K562 (cell line): Measurements from ENCODE around the gene SHOX. TPM values are rescaled to one million over a fixed set of nuclear protein-coding genes. Genes with fewer than 3 reads are reported as not detected.

ENCODE experiments used
- ATAC-seq: fragments of 200-7000 bp; cut with Tn5 transposase; 3 replicates; pipeline ENCODE4 v1.9.1; 2020; ENCODE audit warnings: moderate library complexity
- Bru-seq: library from RNA; stranded (reverse); fragments of 400-500 nt; gene quantifications from one replicate; lab custom pipeline; 2021; lab: Mats Ljungman, UMichigan
- BruChase-seq, 2 experiments: library from RNA; stranded (reverse); fragments of 400-500 nt; gene quantifications; one replicate each; lab custom pipeline; 2021; lab: Mats Ljungman, UMichigan
- BruUV-seq: library from RNA; stranded (reverse); fragments of 400-500 nt; replicated peaks from 2 replicates; lab custom pipeline; 2021; lab: Mats Ljungman, UMichigan
- CTCF ChIA-PET: fragments of 300-600 bp; formaldehyde crosslinking; extraction: SDS; loops from one replicate; lab custom pipeline; 2021; ENCODE audit warnings: low intra/inter-chr PET ratio; lab: Yijun Ruan, JAX
- POLR2A ChIA-PET: fragments of 300-600, 350-650 bp; sonication (Branson Sonifier 250); formaldehyde crosslinking; extraction: SDS; loops from one replicate; lab custom pipeline; 2021; ENCODE audit warnings: antibody characterized with exemption, inconsistent platforms; lab: Yijun Ruan, JAX
- DNase-seq, 4 experiments: peaks; one replicate each; pipeline versions ENCODE4 v3.0.0 to v3.0.0-alpha.2; 2011 to 2018; ENCODE audit warnings: low spot score in 3 of 4, mixed read lengths in 3 of 4; ENCODE audit errors: extremely low read depth in 1 of 4
- FAIRE-seq: peaks from 2 replicates; lab custom pipeline; 2011; peaks lifted over from hg19 to GRCh38; lab: Jason Lieb, UNC
- H2AFZ ChIP-seq: 2 replicates; pipeline ENCODE4 v1.6.0; 2011; ENCODE audit warnings: low read depth, low read length, control low read depth, inconsistent platforms
- H3K27ac ChIP-seq: fragments of 200-600 bp; 3 replicates; pipeline ENCODE4 v1.8.0; 2011; ENCODE audit warnings: low read depth, mild to moderate bottlenecking, control low read depth, inconsistent platforms, low read length, moderate library complexity, mixed read lengths; ENCODE audit errors: extremely low read depth
- H3K27me3 ChIP-seq, 2 experiments: fragments of 300-600 bp in 1 of 2; 2 replicates in 1 of 2; 3 replicates in 1 of 2; pipeline versions ENCODE4 v1.6.0 to v1.8.0; 2011; ENCODE audit warnings: inconsistent platforms in 2 of 2, low read length in 2 of 2, mild to moderate bottlenecking in 1 of 2, mixed read lengths in 1 of 2, moderate library complexity in 1 of 2; ENCODE audit not compliant: control insufficient read depth in 2 of 2, insufficient read depth in 2 of 2
- H3K36me3 ChIP-seq: fragments of 300-600 bp; 3 replicates; pipeline ENCODE4 v1.8.0; 2011; ENCODE audit warnings: mild to moderate bottlenecking, low read length, inconsistent platforms; ENCODE audit not compliant: control insufficient read depth, insufficient read depth
- H3K4me1 ChIP-seq, 2 experiments: fragments of 200-600 bp in 1 of 2; replicated peaks in 1 of 2; 2 replicates in 1 of 2; 3 replicates in 1 of 2; pipeline versions ENCODE4 v1.5.1 to v1.8.0; 2011; ENCODE audit warnings: inconsistent platforms in 2 of 2, low read length in 2 of 2, mild to moderate bottlenecking in 1 of 2, mixed read lengths in 1 of 2, moderate library complexity in 1 of 2; ENCODE audit not compliant: control insufficient read depth in 2 of 2, insufficient read depth in 2 of 2
- H3K4me2 ChIP-seq: 2 replicates; pipeline ENCODE4 v1.6.1; 2011; ENCODE audit warnings: low read length, control low read depth, inconsistent platforms, mixed read lengths; ENCODE audit not compliant: insufficient read depth
- H3K4me3 ChIP-seq: fragments of 200-600 bp; sonication (generic), shearing (Covaris generic); 2 replicates; pipeline ENCODE4 v1.5.1; 2016; ENCODE audit warnings: control low read depth, inconsistent platforms
- H3K79me2 ChIP-seq: fragments of 200-600 bp; 3 replicates; pipeline ENCODE4 v1.8.0; 2011; ENCODE audit warnings: low read length, inconsistent platforms; ENCODE audit not compliant: control insufficient read depth, insufficient read depth
- H3K9ac ChIP-seq, 2 experiments: 2 replicates each; pipeline versions ENCODE4 v1.6.0 to v1.6.1; 2011; ENCODE audit warnings: low read depth in 2 of 2, low read length in 2 of 2, control low read depth in 1 of 2, inconsistent platforms in 1 of 2, mild to moderate bottlenecking in 1 of 2, mixed read lengths in 1 of 2; ENCODE audit not compliant: insufficient read depth in 1 of 2
- H3K9me1 ChIP-seq: one replicate; pipeline ENCODE4 v1.6.0; 2011; ENCODE audit warnings: inconsistent platforms, mild to moderate bottlenecking, low read length, moderate library complexity; ENCODE audit not compliant: control insufficient read depth, insufficient read depth
- H3K9me3 ChIP-seq: replicated peaks from 2 replicates; pipeline ENCODE4 v1.5.1; 2011; ENCODE audit warnings: low read depth, low read length, inconsistent platforms; ENCODE audit not compliant: control insufficient read depth, insufficient read depth
- H4K20me1 ChIP-seq: replicated peaks from 2 replicates; pipeline ENCODE4 v1.6.1; 2011; ENCODE audit warnings: low read length, inconsistent platforms, mixed read lengths; ENCODE audit not compliant: control insufficient read depth, insufficient read depth
- ARID1B ChIP-seq: fragments of 450-650 bp; IDR thresholded peaks from 2 replicates; pipeline ENCODE4 v1.6.1; 2016; ENCODE audit warnings: antibody characterized with exemption, mild to moderate bottlenecking, inconsistent platforms
- NFXL1 ChIP-seq: fragments of 450-650 bp; formaldehyde crosslinking; IDR thresholded peaks from 2 replicates; pipeline ENCODE4 v1.4.0; 2021; ENCODE audit warnings: mild to moderate bottlenecking
- ZFP1 ChIP-seq: fragments of 450-650 bp; formaldehyde crosslinking; IDR thresholded peaks from 2 replicates; pipeline ENCODE4 v1.4.0; 2020; ENCODE audit warnings: mild to moderate bottlenecking, mixed read lengths
- ZNF609 ChIP-seq: sonication (generic); formaldehyde crosslinking; IDR thresholded peaks from 2 replicates; pipeline ENCODE4 v1.8.1; 2023; ENCODE audit warnings: missing genetic modification reagents, mild to moderate bottlenecking, borderline replicate concordance
- WGBS: fragments of 100-300 bp; shearing (Covaris generic); methylation state at CpG from one replicate; pipeline ENCODE4 v1.1.6; 2016; ENCODE audit warnings: low coverage, mixed read lengths; ENCODE audit not compliant: insufficient coverage; ENCODE audit errors: missing lambda C conversion rate; 5-methylcytosine and 5-hydroxymethylcytosine counted together
- in situ Hi-C: fragments of 300-500 bp; cut with MboI; formaldehyde crosslinking; loops from 4 replicates; pipeline ENCODE4 v1.15.0; 2018; ENCODE audit warnings: inconsistent platforms, mixed read lengths
- intact Hi-C: fragments of 100-400 bp; cut with micrococcal nuclease; formaldehyde crosslinking; loops from 2 replicates; pipeline ENCODE4 v1.14.2; 2022
- long read RNA-seq, 3 experiments: library from polyadenylated mRNA in 2 of 3; library from RNA in 1 of 3; unstranded in 2 of 3; stranded (forward) in 1 of 3; transcript quantifications; one replicate each; pipeline ENCODE4 v2.0.0, GENCODE V29; 2019 to 2022
- polyA minus RNA-seq, 3 experiments: library from RNA; depleted of rRNA, polyadenylated mRNA; stranded (reverse); fragments of >200 nt; gene quantifications; 2 replicates each; pipeline ENCODE4 v1.2.3, GENCODE V29; 2011
- polyA plus RNA-seq, 8 experiments: library from polyadenylated mRNA; depleted of rRNA in 4 of 8; stranded (reverse) in 5 of 8; unstranded in 3 of 8; fragments of >200 nt; fragmentation: Nextera tagmentation in 2 of 8; fragmentation: Illumina TruSeq in 1 of 8; extraction: Ambion mirVana in 2 of 8; extraction: Trizol in 1 of 8; gene quantifications; 2 replicates each; pipeline versions ENCODE4 v1.2.1 to v1.2.3, GENCODE V29; 2011 to 2014; ENCODE audit warnings: inconsistent platforms in 1 of 8, missing spikeins in 1 of 8
- total RNA-seq, 7 experiments: library from RNA; depleted of rRNA in 6 of 7; stranded (reverse); fragments of >200 nt in 6 of 7; fragmentation: Illumina TruSeq in 2 of 7; extraction: Trizol in 2 of 7; gene quantifications; 2 replicates each; pipeline versions ENCODE4 v1.2.1 to v1.2.3, GENCODE V29; 2011 to 2021; ENCODE audit warnings: low replicate concordance in 1 of 7

Gene SHOX
- total RNA-seq (2011; cell fraction: chromatin; rRNA removed; ENCODE audit: low replicate concordance): not detected in 2 replicates
- not detected in 2 replicates for total RNA-seq (2011; cell fraction: nucleolus; rRNA removed)
- total RNA-seq (2011; cell fraction: nucleoplasm; rRNA removed): not detected in 2 replicates
- total RNA-seq (2014; rRNA removed) (not detected in 2 replicates), total RNA-seq (2014; rRNA removed; fragmentation: Illumina TruSeq; extraction: Trizol) (not detected in 2 replicates), total RNA-seq (2015; rRNA removed; fragmentation: Illumina TruSeq; extraction: Trizol) (not detected in 2 replicates), total RNA-seq (2021) (not detected in 2 replicates), polyA plus RNA-seq (2011; rRNA removed) (not detected in 2 replicates), polyA plus RNA-seq (2014; fragmentation: Illumina TruSeq; extraction: Trizol) (not detected in 2 replicates), polyA plus RNA-seq (2014; fragmentation: Nextera tagmentation; extraction: Ambion mirVana) (not detected), polyA plus RNA-seq (2014; rRNA removed) (not detected in 2 replicates), polyA minus RNA-seq (2011; rRNA and poly(A)+ RNA removed) (not detected in 2 replicates), Bru-seq, nascent RNA (not detected), BruChase-seq, experiment 1, labeled RNA remaining after a 2-hour chase (not detected), BruChase-seq, experiment 2, labeled RNA remaining after a 6-hour chase (not detected)
- polyA plus RNA-seq (2011; cell fraction: cytosol; rRNA removed): not detected in 2 replicates
- not detected in 2 replicates for polyA plus RNA-seq (2011; cell fraction: nucleus; rRNA removed)
- polyA plus RNA-seq (2012): not detected in 2 replicates
- polyA minus RNA-seq (2011; cell fraction: cytosol; rRNA and poly(A)+ RNA removed): not detected in 2 replicates
- not detected in 2 replicates for polyA minus RNA-seq (2011; cell fraction: nucleus; rRNA and poly(A)+ RNA removed)
- long read RNA-seq, experiment 1: 0 reads
- long read RNA-seq, experiment 2: 0 reads
- long read RNA-seq, experiment 3: 0 reads

GRCh38 chrX:630612-631496 lies at the start of gene SHOX:
TSS of gene SHOX (plus strand) at chrX:630791. CDS start at chrX:630898, 107 bp downstream.
- intact Hi-C loops: no loop called here
- whole genome bisulfite sequencing: 11% methylated on average over 16 of the region's 84 CpGs
- no peak within 1 kb of the TSS for H3K27ac ChIP-seq
- peaks cover 0 to 18% of the 10 kb centered on the region in 2 experiments; a peak in 2 of 5 replicates for H3K27me3 ChIP-seq
- H3K79me2 ChIP-seq: no peaks in the 10 kb centered on the region
- H2AFZ ChIP-seq: no peak within 1 kb of the TSS
- FAIRE-seq (no peak), ATAC-seq (no peak), DNase-seq (no peak)
- no peaks in the 10 kb centered on the region for H3K9me3 ChIP-seq
- POLR2A ChIA-PET: no interaction called here
- in situ Hi-C loops: no loop called here
- no peaks in the 10 kb centered on the region for H3K36me3 ChIP-seq
- H3K4me1 ChIP-seq: no peaks in the 10 kb centered on the region
- no TSS peak for BruUV-seq
- H3K9ac ChIP-seq: no peak within 1 kb of the TSS
- H3K9me1 ChIP-seq: no peaks in the 10 kb centered on the region
- H3K4me3 ChIP-seq: no peak within 1 kb of the TSS
- CTCF ChIA-PET: no interaction called here
- H3K4me2 ChIP-seq: no peak within 1 kb of the TSS
- H4K20me1 ChIP-seq: no peaks in the 10 kb centered on the region
- TF ChIP-seq ZFP1 (CRISPR knock-in tag) (no peak), ARID1B (no peak), ZNF609 (CRISPR knock-in tag) (no peak), NFXL1 (CRISPR knock-in tag) (no peak)
